ENCODE data around the gene L3MBTL4.

L3MBTL4 gene

GRCh38 chr18:6365385-6365784, 49.3 kb downstream of the L3MBTL4 start:
- H3K27ac Mint-ChIP-seq: no peak overlapping the region
- H3K4me1 Mint-ChIP-seq (ENCODE audit: low read depth): no peaks in the 10 kb centered on the region
- peaks cover 5% of the 10 kb centered on the region for H3K9me3 Mint-ChIP-seq
- H3K36me3 Mint-ChIP-seq (ENCODE audit: low read depth): no peaks in the 10 kb centered on the region
- no peaks in the 10 kb centered on the region for H3K27me3 Mint-ChIP-seq (ENCODE audit: low read depth)
- DNase-seq (ENCODE audit: low spot score): no peak
- H3K4me3 Mint-ChIP-seq: no peak overlapping the region

GRCh38 chr18:6363216-6363615, 51.5 kb downstream of the L3MBTL4 start:
- Mint-ChIP-seq H3K4me1 (ENCODE audit: low read depth) (no peaks in the 10 kb centered on the region), H3K27me3 (ENCODE audit: low read depth) (no peaks in the 10 kb centered on the region), H3K27ac (no peak overlapping the region)

GRCh38 chr18:6362559-6363129, 52.1 kb downstream of the L3MBTL4 start:
- H3K4me1 Mint-ChIP-seq (ENCODE audit: low read depth): no peaks in the 10 kb centered on the region
- H3K36me3 Mint-ChIP-seq (ENCODE audit: low read depth): no peaks in the 10 kb centered on the region
- no peak for DNase-seq (ENCODE audit: low spot score)
- H3K27me3 Mint-ChIP-seq (ENCODE audit: low read depth): no peaks in the 10 kb centered on the region
- H3K9me3 Mint-ChIP-seq: no peaks in the 10 kb centered on the region
- H3K27ac Mint-ChIP-seq: no peak overlapping the region
- H3K4me3 Mint-ChIP-seq: no peak overlapping the region

More at GRCh38 chr18:6363216-6363615, 51.5 kb downstream of the L3MBTL4 start:
- H3K4me3 Mint-ChIP-seq: no peak overlapping the region
- H3K9me3 Mint-ChIP-seq: peaks cover 5% of the 10 kb centered on the region
- no peak for DNase-seq (ENCODE audit: low spot score)
- no peaks in the 10 kb centered on the region for H3K36me3 Mint-ChIP-seq (ENCODE audit: low read depth)

GRCh38 chr18:6357668-6358067, 57.0 kb downstream of the L3MBTL4 start:
- Mint-ChIP-seq H3K9me3 (no peaks in the 10 kb centered on the region), H3K4me3 (no peak overlapping the region), H3K4me1 (ENCODE audit: low read depth) (no peaks in the 10 kb centered on the region), H3K36me3 (ENCODE audit: low read depth) (no peaks in the 10 kb centered on the region), H3K27me3 (ENCODE audit: low read depth) (no peaks in the 10 kb centered on the region), H3K27ac (no peak overlapping the region)
- DNase-seq (ENCODE audit: low spot score): no peak

- no peaks in the 10 kb centered on the region for H3K4me1 Mint-ChIP-seq (ENCODE audit: low read depth)
- H3K36me3 Mint-ChIP-seq (ENCODE audit: low read depth): no peaks in the 10 kb centered on the region
- no peaks in the 10 kb centered on the region for H3K9me3 Mint-ChIP-seq
- no peak overlapping the region for H3K4me3 Mint-ChIP-seq
- no peak overlapping the region for H3K27ac Mint-ChIP-seq
- DNase-seq (ENCODE audit: low spot score): no peak
- no peaks in the 10 kb centered on the region for H3K27me3 Mint-ChIP-seq (ENCODE audit: low read depth)
These were observed 58.7 kb downstream of the L3MBTL4 start for GRCh38 chr18:6355789-6356589.

- Mint-ChIP-seq H3K4me1 (ENCODE audit: low read depth) (no peaks in the 10 kb centered on the region), H3K36me3 (ENCODE audit: low read depth) (no peaks in the 10 kb centered on the region), H3K9me3 (peaks cover 5% of the 10 kb centered on the region), H3K4me3 (no peak overlapping the region), H3K27me3 (ENCODE audit: low read depth) (no peaks in the 10 kb centered on the region), H3K27ac (no peak overlapping the region)
- DNase-seq (ENCODE audit: low spot score): no peak
These were observed 62.4 kb downstream of the L3MBTL4 start for GRCh38 chr18:6352275-6352674.

- peaks cover 12% of the 10 kb centered on the region for H3K9me3 Mint-ChIP-seq
- H3K27ac Mint-ChIP-seq: no peak overlapping the region
- no peaks in the 10 kb centered on the region for H3K36me3 Mint-ChIP-seq (ENCODE audit: low read depth)
- no peak for DNase-seq (ENCODE audit: low spot score)
- H3K4me3 Mint-ChIP-seq: no peak overlapping the region
- no peaks in the 10 kb centered on the region for H3K27me3 Mint-ChIP-seq (ENCODE audit: low read depth)
- no peaks in the 10 kb centered on the region for H3K4me1 Mint-ChIP-seq (ENCODE audit: low read depth)
These were observed 71.7 kb downstream of the L3MBTL4 start for GRCh38 chr18:6342990-6343389.

GRCh38 chr18:6341709-6342108, 73.0 kb downstream of the L3MBTL4 start:
- no peak for DNase-seq (ENCODE audit: low spot score)
- H3K27me3 Mint-ChIP-seq (ENCODE audit: low read depth): no peaks in the 10 kb centered on the region
- H3K9me3 Mint-ChIP-seq: peaks cover 15% of the 10 kb centered on the region
- no peak overlapping the region for H3K27ac Mint-ChIP-seq
- no peak overlapping the region for H3K4me3 Mint-ChIP-seq
- H3K36me3 Mint-ChIP-seq (ENCODE audit: low read depth): no peaks in the 10 kb centered on the region
- no peaks in the 10 kb centered on the region for H3K4me1 Mint-ChIP-seq (ENCODE audit: low read depth)

GRCh38 chr18:6341303-6341702, 73.4 kb downstream of the L3MBTL4 start:
- peaks cover 15% of the 10 kb centered on the region for H3K9me3 Mint-ChIP-seq
- DNase-seq (ENCODE audit: low spot score): no peak
- H3K27me3 Mint-ChIP-seq (ENCODE audit: low read depth): no peaks in the 10 kb centered on the region
- no peak overlapping the region for H3K27ac Mint-ChIP-seq
- H3K4me1 Mint-ChIP-seq (ENCODE audit: low read depth): no peaks in the 10 kb centered on the region
- no peaks in the 10 kb centered on the region for H3K36me3 Mint-ChIP-seq (ENCODE audit: low read depth)
- H3K4me3 Mint-ChIP-seq: no peak overlapping the region

- Mint-ChIP-seq H3K9me3 (peaks cover 15% of the 10 kb centered on the region), H3K4me3 (no peak overlapping the region), H3K4me1 (ENCODE audit: low read depth) (no peaks in the 10 kb centered on the region), H3K27me3 (ENCODE audit: low read depth) (no peaks in the 10 kb centered on the region), H3K27ac (no peak overlapping the region), H3K36me3 (ENCODE audit: low read depth) (no peaks in the 10 kb centered on the region)
- no peak for DNase-seq (ENCODE audit: low spot score)
These were observed 74.6 kb downstream of the L3MBTL4 start for GRCh38 chr18:6340121-6340520.

GRCh38 chr18:6336239-6336638, 78.5 kb downstream of the L3MBTL4 start:
- Mint-ChIP-seq H3K36me3 (ENCODE audit: low read depth) (no peaks in the 10 kb centered on the region), H3K27ac (no peak overlapping the region), H3K27me3 (ENCODE audit: low read depth) (no peaks in the 10 kb centered on the region), H3K4me3 (no peak overlapping the region), H3K9me3 (peaks cover 8% of the 10 kb centered on the region), H3K4me1 (ENCODE audit: low read depth) (no peaks in the 10 kb centered on the region)
- DNase-seq (ENCODE audit: low spot score): no peak

GRCh38 chr18:6333981-6334380, 80.7 kb downstream of the L3MBTL4 start:
- H3K4me3 Mint-ChIP-seq: no peak overlapping the region
- no peaks in the 10 kb centered on the region for H3K4me1 Mint-ChIP-seq (ENCODE audit: low read depth)
- H3K9me3 Mint-ChIP-seq: peaks cover 7% of the 10 kb centered on the region
- no peak for DNase-seq (ENCODE audit: low spot score)
- no peaks in the 10 kb centered on the region for H3K36me3 Mint-ChIP-seq (ENCODE audit: low read depth)
- no peak overlapping the region for H3K27ac Mint-ChIP-seq
- H3K27me3 Mint-ChIP-seq (ENCODE audit: low read depth): no peaks in the 10 kb centered on the region

- H3K4me3 Mint-ChIP-seq: no peak overlapping the region
- no peak overlapping the region for H3K27ac Mint-ChIP-seq
- no peaks in the 10 kb centered on the region for H3K27me3 Mint-ChIP-seq (ENCODE audit: low read depth)
- no peak for DNase-seq (ENCODE audit: low spot score)
- no peaks in the 10 kb centered on the region for H3K4me1 Mint-ChIP-seq (ENCODE audit: low read depth)
- H3K9me3 Mint-ChIP-seq: peaks cover 5% of the 10 kb centered on the region
- no peaks in the 10 kb centered on the region for H3K36me3 Mint-ChIP-seq (ENCODE audit: low read depth)
These were observed 82.8 kb downstream of the L3MBTL4 start for GRCh38 chr18:6331872-6332271.

GRCh38 chr18:6330786-6331185, 83.9 kb downstream of the L3MBTL4 start:
- no peaks in the 10 kb centered on the region for H3K4me1 Mint-ChIP-seq (ENCODE audit: low read depth)
- DNase-seq (ENCODE audit: low spot score): no peak
- H3K27ac Mint-ChIP-seq: no peak overlapping the region
- no peak overlapping the region for H3K4me3 Mint-ChIP-seq
- H3K9me3 Mint-ChIP-seq: peaks cover 4% of the 10 kb centered on the region
- H3K27me3 Mint-ChIP-seq (ENCODE audit: low read depth): no peaks in the 10 kb centered on the region
- H3K36me3 Mint-ChIP-seq (ENCODE audit: low read depth): no peaks in the 10 kb centered on the region

GRCh38 chr18:6328621-6329010, 86.1 kb downstream of the L3MBTL4 start:
- no peaks in the 10 kb centered on the region for H3K4me1 Mint-ChIP-seq (ENCODE audit: low read depth)
- H3K27me3 Mint-ChIP-seq (ENCODE audit: low read depth): no peaks in the 10 kb centered on the region
- no peaks in the 10 kb centered on the region for H3K36me3 Mint-ChIP-seq (ENCODE audit: low read depth)
- no peak overlapping the region for H3K4me3 Mint-ChIP-seq
- H3K9me3 Mint-ChIP-seq: peaks cover 1% of the 10 kb centered on the region
- DNase-seq (ENCODE audit: low spot score): no peak
- no peak overlapping the region for H3K27ac Mint-ChIP-seq
